ENCODE measurements around the gene SNRK.
"Not testable (repeated sequence)": the region's sequence is repeated elsewhere in the genome, so short reads cannot be mapped to it uniquely, and the experiment has no call there.

The SNRK gene

DNA sequence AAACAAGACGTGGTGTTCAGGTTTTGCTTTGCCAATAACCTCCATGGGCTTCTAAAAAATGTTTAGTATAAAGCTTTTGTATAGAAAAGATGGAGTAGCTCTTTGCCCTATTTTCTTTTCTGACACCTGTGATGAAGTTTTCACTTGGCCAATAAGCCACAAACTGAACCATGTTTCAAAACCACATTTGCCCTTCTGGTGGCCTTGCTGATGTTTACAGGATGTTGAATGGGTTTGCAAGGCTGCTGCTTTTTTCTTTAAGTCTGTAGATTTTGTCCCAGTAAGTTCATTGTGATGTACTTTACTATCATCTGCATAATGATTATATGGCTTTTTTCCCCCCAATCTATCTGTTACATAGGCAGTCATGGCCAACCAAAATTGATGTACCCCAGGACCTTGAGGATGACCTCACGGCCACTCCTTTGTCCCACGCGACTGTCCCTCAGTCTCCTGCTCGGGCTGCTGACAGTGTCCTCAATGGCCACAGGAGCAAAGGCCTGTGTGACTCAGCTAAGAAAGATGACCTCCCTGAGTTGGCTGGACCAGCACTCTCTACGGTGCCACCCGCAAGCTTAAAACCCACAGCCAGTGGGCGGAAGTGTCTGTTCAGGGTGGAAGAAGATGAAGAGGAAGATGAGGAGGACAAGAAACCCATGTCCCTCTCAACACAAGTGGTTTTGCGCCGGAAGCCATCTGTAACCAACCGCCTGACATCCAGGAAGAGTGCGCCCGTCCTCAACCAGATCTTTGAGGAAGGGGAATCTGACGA lies 60.8 kb downstream of the SNRK start:
- DNase-seq (ENCODE audit: low spot score) = peak; percentile 62

DNA sequence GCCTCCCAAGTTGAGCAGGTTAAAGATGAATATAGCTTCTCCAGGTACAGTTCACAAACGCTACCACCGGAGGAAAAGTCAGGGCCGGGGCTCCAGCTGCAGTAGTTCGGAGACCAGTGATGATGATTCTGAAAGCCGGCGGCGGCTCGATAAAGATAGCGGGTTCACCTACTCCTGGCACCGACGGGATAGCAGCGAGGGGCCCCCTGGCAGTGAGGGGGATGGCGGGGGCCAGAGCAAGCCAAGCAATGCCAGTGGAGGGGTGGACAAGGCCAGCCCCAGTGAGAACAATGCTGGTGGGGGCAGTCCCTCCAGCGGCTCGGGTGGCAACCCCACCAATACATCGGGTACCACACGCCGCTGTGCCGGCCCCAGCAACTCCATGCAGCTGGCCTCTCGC lies 61.4 kb downstream of the SNRK start:
- no peak for DNase-seq (ENCODE audit: low spot score)

DNA sequence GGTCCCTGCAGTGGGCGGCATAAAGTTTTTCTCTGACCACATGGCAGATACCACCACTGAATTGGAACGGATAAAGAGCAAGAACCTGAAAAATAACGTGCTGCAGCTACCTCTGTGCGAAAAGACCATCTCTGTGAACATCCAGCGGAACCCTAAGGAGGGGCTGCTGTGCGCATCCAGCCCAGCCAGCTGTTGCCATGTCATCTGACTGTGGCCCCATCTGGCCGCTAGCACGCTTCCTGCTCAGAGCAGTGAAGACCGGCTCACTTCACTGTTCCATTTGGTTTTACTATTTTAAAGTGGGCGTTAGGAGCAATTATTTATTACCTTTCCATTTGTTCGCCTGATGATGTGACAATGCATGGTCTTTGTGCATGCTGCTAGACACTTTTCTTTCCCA lies 62.0 kb downstream of the SNRK start:
- DNase-seq (ENCODE audit: low spot score) = no peak

DNA sequence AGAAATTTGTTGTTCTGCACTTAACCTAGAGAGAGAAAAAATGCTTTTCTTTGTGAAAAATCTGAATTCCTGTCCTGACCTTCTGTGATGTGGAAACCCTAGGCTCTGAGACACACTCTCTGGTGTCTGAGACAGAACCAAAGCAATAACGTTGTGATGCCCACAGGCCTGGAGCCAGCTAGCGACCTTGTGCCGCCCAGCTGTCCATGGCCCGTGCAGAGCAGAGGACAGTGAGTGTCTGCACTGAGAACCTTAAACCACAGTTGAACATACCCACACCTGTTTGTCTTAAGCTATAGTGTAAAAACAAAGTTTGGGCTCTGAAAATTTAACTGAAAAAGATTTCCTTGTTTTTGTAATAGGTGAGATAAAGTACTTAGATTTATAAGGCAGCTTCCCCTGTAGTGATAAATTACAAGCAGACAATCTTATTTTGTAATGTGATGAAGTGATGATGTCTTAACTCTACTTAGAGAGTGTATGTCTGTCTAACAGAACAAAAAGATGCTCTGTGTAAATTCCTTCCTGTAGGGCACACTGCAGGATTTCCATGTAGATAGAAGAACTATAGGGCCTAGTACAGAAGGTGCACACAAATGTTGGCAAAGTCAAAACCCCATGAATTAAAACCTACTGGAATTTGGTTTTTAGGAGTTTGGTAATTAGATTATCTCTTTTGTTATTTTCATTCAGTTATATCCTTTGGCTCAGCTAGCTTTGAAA lies 62.7 kb downstream of the SNRK start:
- no peak for DNase-seq (ENCODE audit: low spot score)

DNA sequence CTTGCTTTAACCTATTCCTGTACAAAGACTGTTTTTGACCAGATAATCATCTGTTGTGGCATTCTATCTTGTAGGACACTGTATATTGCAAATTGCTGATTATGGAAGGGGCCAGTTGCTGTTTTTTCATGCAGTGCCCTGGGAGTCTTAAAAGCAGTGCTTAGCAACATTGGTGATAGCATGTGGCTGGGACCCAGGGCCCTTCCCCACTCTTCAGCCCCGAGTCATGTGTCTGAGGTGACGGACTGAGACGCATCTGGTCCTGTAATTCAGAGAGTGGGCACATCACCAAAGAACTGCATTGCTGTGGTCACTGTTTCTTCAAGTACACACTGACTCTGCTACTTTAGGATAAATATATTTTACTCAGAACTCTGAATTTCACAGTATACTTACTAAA lies 63.4 kb downstream of the SNRK start:
- DNase-seq (ENCODE audit: low spot score) = no peak

DNA sequence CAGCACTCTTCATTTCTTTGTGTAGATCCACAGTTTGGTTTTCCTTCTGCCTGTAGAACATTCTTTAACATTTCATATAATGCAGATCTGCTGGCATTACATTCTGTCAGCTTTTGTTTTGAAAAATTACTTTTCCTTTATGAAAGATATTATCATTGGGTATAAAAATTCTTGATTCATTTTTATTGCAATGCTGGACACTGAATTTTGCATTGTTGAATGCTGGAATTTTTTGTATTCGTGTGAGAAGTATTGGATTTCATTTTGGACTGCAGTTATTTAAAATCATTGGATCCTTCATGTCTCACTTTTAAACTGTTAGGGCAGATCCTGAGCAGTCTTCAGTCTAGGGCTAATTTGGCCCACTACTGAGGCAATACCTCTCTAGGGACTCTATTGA lies 67.1 kb downstream of the SNRK start:
- DNase-seq (ENCODE audit: low spot score) = no peak

DNA sequence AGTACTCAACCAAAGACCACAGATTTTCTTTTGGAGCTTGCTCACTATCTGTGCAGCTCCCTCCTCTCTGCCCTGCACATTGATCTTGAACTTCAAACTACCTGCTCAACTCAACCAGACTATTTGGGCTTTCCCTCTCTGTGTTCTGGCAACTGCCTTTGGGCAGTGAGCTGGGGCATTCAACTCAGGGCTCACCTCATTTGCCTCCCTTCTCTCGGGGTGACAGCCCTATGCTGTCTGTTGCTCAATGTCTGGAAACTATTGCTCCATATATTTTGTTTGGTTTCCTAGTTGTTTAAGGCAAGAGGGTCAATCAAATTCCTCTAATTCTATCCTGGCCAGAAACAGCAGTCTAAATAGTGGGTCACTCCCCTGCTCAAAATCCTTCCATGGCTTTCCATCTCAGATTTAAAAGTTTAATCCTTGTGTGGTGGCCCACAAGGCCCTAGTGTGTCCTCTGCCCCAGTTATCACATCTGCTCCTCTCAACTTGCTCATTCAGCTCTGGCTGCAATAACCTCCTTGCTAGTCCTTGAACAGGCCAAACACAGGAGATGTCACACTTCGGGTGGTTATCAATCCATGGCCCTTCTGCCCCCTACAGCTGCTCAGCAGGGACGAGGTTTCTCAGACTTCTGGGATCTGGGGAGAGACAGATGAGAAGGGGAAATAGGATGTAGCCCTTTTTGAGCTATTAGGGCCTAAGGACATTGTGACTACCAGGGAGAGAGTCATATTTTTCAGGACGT lies 67.8 kb downstream of the SNRK start:
- no peak for DNase-seq (ENCODE audit: low spot score)

DNA sequence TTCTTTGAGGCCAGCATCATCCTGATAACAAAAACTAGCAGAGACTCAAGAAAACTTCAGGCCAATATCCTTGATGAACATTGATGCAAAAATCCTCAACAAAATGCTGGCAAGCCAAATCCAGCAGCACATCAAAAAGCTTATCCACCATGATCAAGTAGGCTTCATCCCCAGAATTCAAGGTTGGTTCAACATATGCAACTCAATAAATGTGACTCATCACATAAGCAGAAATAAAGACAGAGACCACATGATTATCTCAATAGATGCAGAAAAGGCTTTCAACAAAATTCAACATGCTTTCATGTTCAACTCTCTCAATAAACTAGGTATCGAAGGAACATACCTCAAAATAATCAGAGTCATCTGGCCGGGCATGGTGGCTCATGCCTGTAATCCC lies 69.7 kb downstream of the SNRK start:
- DNase-seq (ENCODE audit: low spot score) = not testable (repeated sequence)

DNA sequence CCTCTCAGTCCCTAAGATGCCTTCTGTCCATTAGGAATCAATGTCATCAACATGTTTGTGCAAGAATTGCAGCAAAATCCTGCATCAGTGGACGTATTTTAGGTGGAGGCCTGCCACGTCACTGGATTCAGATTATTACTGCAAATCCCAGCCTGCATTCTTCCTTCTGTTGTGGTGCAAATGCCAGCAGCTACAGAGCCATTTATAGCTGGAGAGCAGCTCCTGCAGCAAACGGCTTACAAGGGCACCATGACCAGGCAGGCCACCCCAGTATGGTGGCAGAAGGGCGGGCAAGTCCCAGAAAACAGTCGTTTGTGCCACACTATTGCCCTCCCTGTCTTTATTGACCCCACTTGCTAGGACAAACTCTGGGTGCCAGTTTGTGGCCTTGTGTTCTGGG lies 74.7 kb downstream of the SNRK start:
- DNase-seq (ENCODE audit: low spot score) = no peak

DNA sequence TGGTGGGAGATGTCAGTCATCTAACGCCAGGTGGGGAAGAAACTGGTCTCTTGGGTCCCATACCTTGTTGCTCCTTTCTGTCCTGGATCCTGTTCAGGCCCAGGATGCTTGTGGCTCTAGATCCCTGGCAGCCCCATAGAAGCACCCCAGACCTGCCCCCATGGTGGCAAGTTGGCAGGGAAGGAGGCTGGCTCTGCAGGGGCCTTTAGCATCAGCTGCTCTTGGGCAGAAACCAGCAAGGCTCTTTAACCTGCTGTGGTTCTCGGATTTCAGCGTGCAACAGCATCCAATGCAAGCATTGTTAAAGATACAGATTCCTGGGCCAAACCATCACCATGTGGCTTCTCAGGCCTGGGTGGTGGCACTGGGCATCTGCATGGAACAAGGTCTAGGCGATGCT lies 75.8 kb downstream of the SNRK start:
- DNase-seq (ENCODE audit: low spot score) = no peak

DNA sequence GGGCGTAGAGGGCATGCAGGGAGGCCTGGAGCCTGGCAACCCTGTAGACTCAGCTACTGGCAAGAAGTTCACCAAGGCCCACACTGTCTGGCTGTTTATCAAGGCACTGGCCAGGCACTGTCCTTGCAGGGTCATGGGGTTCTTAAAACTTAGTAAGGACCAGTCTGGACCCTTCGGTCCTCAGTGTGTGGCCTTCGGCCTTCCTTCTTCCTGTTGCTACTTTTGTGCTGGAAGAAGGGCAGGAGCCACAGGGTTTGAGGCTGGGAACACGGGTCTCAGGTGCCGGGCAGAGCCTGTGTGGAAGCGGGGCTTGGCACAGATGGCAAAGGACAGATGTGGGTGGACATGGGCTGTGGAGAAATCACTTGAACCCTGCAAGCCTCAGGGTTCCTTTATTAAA lies 76.6 kb downstream of the SNRK start:
- no peak for DNase-seq (ENCODE audit: low spot score)

DNA sequence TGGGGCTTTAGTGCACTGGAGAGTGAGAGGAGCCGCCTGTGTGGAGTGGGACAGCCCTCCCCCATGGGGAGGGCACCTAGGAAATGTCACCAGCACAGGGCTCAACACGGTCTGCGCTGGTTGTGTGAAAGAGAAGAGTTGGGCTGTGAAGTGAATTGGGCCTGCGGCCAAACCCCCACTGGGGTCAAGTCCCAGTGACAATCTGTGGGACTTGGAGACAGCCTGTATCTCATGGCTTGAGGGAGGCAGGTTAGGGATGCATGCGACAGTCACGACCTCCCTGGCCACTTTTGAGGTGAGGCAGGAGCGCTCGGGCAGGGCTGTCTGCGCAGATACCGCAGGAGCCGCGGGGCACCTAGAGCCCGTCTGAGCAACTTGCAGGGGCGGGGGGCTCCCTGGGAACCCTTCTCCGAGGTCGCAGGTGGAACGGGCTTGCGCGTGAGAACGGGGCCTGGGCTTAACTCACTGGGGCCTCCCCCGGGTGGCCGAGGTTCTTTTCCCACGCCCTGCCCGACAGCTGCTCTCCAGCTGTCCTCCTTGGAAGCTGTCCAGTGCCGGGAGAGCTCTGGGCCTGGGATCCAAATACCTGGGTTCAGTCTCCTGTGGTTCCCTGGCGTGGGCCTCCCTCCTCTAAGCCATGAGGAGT lies 77.4 kb downstream of the SNRK start:
- no peak for DNase-seq (ENCODE audit: low spot score)

DNA sequence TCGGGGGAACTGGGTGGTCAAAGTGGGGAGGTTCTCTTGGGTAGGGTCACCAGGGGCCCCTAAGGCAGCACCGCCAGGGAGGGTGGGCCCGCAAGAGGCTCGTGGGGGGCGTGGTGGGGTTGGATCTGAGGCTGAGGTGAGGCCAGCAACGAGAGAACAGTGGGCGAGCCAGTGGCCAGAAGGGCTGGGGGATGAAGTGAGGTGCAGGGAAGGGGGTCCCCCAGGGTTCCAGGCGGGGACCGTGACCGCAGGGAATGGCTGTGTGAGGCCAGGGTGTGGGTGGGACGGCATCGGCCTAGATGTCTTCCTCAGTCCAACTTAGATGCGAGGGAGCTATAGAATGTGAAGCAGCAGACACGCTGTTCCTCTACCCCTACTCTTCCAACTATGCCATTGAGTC lies 78.2 kb downstream of the SNRK start:
- DNase-seq (ENCODE audit: low spot score) = no peak

DNA sequence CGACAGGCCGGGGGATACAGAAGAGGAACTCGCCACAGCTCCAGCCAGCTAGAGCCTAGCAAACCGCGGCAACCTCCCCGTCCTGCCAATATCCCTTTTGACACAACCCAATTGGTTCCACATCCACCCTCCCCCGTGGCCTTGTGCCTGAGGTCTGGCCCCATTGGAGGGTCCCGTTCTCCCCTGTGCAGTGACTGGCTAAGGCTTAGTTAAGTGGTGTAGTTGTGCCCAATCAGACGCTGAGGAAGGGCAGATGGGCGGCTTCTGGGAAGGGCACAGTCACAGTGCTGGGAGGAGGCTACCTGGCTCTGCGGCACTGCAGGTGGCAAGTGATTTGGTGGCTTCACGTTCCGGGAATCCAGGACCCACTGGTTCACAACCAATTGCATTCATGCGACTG lies 78.6 kb downstream of the SNRK start:
- DNase-seq (ENCODE audit: low spot score) = no peak

DNA sequence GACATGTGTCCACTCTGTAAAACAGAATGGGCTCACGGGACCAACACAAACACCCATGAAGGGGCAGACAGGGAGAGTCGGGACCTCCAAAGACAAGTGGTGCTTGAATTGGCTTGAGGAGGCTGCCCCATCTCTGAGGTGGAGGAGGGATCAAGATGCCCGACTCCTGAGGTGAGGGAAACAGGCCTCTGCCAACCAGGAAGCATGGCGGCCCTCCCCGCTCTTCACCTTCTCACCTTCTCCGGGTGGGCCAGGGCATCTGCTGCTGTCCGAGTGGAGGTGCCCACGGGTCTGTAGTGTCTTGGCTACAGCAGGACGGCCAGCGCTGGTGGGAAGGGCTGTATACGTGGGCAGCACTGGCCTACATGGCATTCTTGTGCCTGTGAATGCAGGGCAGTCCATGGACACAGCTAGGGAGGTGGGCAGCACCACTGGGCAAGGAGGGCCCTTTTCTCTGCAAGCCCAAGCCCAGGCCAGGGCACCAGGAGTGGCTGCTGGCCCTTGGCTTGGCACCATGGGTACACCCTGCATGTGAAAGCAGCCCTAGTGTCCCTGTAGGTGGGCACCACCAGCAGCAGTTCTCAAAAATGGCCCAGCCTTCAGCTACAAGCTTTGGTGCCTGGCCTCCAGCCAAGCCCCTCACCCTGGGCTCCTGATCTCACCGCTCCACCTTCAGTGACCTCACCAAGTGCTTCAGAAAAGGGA lies 79.4 kb downstream of the SNRK start:
- no peak for DNase-seq (ENCODE audit: low spot score)

DNA sequence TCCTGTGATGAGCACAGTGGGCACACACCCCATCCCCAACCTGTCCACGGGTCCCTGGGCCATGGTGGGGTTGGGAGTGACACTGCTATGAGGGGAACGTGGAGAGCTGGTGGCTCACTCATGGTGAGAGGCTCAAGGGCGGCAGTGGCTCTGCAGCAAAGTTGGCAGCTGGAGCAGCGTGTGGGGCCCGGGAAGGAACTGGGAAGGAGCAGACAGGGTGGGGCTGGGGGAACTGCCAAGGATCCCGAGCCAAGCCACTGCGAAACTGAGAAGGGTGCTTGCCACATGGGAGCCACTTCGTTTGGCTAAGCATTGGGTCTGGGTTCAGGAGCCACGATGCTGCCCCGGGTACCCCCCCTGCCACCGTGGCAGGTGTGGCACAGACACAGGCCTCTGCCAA lies 80.1 kb downstream of the SNRK start:
- no peak for DNase-seq (ENCODE audit: low spot score)

DNA sequence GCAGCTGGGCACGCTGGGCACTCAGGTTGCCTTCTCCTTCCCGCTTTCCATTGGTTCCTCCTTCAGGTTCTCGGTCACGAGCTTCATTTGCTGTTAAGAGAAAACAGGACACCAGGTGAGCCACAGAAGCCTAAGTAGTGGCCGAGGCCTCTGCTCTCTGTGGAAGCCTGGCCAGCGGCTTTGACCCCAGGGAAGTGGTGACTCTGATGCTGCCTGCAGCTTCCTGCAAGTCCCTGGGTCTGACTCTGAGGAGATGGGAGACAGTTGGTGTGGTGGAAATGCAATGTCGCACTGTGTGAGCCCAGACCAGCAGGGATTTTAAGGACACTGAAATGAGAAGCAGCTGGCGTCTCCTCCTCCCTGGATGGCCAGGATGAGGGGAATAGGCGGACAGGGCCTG lies 80.5 kb downstream of the SNRK start:
- no peak for DNase-seq (ENCODE audit: low spot score)

DNA sequence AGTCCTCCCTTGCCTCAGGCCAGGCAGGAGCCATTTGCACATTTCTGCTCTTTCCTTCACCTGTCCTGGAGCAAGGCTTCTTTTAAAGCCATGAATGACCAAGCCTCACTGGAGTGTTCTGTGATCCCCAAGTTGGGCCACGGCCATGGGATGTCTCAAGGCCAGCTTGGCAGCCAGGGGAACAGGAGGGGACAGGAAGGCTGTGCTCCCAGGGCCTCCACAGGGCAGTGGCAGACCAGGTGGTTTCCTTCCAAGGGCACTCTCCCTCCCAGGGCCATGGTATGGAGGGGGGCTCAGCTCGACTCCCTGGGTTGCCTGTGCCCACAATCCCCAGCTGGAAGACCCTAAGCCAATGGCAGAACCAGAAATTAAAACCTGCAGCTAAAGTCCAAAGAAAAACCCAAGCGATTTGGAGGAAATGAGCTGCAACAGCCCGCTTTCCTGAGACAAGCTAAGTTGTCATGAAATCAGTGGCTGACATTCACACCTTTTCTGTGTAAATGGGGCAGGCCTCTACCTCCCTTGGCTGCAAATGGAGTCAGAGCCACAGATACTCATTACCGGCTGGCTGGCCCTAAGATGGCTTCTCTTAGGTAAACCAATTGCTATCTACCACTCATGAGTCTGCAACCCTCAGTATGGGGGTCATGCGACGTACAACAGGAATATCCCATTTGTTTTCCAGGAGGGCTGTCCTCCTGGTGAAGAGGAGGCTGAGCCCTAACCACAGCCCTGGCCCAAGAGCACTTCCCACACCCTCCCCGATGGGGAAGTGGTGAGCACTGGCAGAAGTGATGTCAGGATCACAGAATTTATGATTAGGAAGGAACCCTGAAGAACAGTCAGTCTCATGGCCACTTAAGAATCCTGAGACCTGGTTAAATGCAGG lies 83.3 kb downstream of the SNRK start:
- DNase-seq (ENCODE audit: low spot score) = no peak

DNA sequence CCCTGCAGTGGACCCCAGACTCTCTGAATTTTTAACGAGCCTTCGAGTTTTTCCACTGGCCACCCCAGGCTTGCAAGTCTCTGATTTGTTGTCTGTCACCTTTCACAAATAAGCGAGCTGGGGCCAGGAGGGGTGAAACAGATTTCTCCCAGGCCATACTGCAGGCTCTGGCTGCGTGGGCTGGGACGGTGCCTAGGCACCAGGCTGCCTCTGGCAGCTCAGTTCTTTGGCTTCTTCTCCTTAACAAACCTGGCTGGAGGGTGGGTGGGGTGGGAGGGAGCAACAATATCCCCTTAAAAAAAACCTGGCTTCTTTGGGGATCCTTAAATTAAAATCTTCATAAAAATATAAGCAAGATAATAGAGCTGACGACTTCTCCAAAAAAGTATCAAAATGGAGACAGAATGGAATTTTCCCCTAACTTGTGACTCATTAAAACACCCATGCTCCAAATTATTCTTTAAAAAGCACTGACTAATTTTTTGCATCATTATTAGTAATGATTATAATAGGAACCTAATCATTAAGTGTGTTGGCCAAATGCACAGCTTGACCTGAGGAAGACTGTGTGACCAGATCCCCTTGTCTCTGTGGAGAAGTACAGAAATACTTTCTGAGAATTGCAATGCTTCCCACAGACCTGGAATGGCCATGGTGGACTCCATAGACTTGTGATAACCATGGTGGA lies 84.1 kb downstream of the SNRK start:
- DNase-seq (ENCODE audit: low spot score) = no peak

DNA sequence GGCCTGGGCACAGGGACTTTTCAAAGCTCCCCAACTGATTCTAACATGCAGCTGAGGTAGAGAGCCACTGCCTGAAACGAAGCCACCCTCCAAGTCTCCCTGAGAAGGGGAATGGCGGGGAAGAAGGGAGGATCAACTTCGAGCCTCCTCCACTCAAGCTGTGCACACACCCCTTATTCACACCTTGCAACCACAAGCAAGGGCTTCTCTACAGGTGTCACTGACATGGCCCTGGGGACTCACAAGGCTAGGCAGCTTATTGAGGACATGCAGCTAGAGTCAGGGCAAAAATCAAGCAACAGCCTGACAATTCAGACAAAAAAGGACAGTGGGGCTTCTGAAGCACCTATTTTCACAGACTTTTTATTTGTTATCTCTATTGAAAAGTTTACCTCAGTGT lies 85.2 kb downstream of the SNRK start:
- DNase-seq (ENCODE audit: low spot score) = no peak

All from CD4-positive, alpha-beta T cell treated with Interleukin-2 at 100 ng/mL for 4 hours (primary cell).